GM20431 (cell line): ENCODE data around the gene TMEM131L.
"Not testable (repeated sequence)": the region's sequence is repeated elsewhere in the genome, so short reads cannot be mapped to it uniquely, and the experiment has no call there.

Experiments used
- in situ Hi-C: fragments of 300-500 bp; cut with MseI, MboI; formaldehyde crosslinking; loops from one replicate; pipeline ENCODE4 v1.15.0; 2020; ENCODE audit warnings: low sequenced_read_pairs; ENCODE audit not compliant: unreplicated experiment

Gene TMEM131L

GRCh38 chr4:153466081-153466948 is at the start of gene TMEM131L:
TMEM131L (plus strand) TSS chr4:153466360; CDS start chr4:153466398, 38 bp downstream.
- in situ Hi-C loops, result no loop called here

- in situ Hi-C loops, result not testable (repeated sequence)
These were observed 49.7 kb upstream of the TMEM131L start for GRCh38 chr4:153416456-153416855.

DNA sequence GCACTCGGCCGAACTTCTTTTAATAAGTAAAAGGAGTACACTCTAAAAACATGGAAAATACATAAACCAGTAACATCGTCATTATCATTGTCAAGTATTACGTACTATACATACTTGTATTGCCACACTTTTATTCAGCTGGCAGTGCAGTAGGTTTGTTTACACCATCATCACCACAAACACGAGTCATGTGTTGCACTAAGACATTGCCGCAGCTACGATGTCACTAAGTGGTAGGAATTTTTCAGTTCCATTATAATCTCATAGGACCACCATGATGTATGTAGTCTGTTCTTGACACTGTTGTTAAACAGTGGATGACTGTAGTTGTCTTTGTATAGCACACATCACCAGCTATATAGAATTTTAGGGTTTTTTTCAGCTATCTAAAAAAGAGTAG is 48.0 kb upstream of the TMEM131L start:
- in situ Hi-C loops, result no loop called here

- in situ Hi-C loops, result no loop called here
These were observed 47.6 kb upstream of the TMEM131L start for GRCh38 chr4:153418558-153418957.

DNA sequence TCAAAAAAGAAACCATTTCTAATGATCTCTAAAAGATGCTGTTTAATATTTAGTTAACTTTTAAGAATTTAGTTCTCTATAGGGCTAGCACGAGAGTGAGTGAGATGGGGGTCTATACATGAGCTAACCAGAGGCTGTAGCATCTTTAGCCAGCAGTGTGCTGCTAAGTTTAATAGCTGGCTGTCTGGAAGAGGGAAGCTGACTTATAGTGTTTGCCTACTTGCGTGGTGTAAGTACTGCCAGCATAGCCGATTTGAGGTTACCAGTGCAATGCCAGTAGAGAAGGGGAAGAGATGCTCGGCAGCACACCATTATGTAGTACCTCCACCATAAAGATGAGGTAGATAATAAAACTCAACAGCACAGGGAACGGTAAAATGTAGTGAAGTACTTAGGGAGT is 47.1 kb upstream of the TMEM131L start:
- in situ Hi-C loops, result no loop called here

DNA sequence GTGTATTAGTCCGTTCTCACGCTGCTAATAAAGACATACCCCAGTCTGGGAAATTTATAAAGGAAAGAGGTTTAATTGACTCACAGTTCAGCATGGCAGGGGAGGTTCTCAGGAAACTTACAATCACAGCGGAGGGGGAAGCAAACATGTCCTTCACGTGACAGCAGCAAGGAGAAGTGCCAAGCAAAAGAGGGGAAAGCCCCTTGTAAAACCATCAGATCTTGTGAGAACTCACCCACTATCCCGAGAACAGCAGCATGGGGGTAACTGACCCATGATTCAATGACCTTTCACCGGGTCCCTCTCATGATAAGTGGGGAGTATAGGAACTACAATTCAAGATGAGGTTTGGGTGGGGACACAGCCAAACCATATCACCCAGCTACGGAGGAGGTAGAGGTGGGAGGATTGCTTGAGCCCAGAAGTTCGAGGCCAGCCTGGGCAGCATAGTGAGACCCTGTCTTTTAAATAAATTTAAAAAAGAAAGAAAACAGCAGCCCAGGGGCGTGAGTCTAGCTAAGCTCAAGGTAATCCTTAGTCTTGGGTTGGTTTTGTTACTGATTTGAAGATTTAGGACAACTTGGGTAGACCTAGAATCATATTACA is 46.4 kb upstream of the TMEM131L start:
- in situ Hi-C loops, result no loop called here

GRCh38 chr4:153420361-153420760 is 45.8 kb upstream of the TMEM131L start:
- in situ Hi-C loops, result no loop called here

DNA sequence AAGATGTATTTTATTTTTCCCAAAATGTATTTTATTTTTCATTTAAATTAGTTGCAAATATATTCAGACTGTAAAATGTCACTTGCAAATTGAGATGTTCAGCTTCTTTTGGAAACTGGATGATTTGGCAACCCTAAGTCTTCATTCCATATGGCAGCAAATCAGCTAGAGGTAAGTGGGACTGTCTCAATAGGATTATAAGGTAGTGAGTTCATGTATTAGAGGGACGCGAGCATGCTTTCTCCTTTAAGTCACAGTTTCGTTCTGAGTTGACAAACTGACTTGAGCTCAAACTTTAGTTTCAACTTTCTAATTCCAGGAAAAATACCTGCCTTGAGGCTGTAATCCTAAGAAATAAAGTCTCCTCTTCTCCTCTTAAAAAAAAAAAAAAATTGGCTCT is 44.2 kb upstream of the TMEM131L start:
- in situ Hi-C loops, result no loop called here

DNA sequence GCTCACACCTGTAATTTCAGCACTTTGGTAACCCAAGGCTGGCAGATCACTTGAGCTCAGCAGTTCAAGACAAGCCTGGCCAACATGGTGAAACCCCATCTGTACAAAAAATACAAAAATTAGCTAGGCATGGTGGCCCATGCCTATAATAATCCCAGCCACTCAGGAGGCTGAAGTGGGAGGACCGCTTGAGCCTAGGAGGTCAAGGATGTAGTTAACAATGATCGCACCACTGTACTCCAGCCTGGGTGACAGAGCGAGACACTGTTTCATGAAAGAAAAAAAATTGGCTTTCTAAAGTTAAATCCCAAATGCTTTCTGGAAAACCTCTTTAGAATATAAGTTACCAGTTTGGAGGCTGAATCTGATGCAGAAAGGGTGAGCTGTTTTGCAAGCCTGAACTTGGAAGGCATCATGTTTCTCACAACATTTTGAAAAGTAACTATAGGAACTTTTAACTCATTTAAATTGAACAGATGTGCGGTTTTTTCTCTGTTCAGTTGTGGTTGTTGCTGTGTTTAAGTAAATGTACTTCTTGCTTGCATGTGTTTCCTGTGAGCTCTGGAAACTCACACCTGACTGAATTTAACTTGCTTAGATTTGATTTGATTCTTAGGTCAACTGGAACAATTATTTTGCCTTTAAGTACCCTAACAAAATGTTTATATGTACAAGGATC is 39.8 kb upstream of the TMEM131L start:
- in situ Hi-C loops, result no loop called here

DNA sequence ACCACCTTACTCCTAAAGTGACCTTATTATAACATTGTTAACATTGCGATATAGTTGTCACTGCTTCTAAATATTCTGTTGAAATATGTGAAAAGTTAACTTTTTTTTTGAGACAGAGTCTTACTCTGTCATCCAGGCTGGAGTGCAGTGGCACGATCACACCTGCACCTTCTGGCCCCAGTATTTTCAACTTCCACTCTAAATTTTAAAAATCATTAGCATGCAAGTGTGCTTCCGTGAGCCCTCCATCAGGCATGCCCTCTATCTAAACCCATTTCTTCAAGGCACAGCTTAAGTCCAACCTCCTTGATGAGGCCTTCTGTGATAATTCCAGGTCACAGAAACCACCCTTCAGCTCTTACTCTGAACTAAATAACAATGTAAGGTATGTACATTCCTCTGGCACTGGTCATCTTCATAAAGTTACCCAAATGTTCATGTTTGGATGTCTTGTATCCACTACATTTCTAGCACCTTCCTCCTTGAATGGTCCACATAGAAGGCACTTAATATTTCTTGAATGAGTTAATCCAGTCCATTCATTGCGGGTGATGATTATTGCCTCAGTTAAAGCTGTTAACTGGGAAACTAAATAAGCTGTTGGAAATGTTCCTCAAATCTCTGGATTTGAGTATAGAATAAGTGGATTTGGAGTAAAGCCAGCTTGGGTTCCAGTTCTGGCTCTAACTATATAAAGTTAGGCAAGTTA is 38.6 kb upstream of the TMEM131L start:
- in situ Hi-C loops, result no loop called here

DNA sequence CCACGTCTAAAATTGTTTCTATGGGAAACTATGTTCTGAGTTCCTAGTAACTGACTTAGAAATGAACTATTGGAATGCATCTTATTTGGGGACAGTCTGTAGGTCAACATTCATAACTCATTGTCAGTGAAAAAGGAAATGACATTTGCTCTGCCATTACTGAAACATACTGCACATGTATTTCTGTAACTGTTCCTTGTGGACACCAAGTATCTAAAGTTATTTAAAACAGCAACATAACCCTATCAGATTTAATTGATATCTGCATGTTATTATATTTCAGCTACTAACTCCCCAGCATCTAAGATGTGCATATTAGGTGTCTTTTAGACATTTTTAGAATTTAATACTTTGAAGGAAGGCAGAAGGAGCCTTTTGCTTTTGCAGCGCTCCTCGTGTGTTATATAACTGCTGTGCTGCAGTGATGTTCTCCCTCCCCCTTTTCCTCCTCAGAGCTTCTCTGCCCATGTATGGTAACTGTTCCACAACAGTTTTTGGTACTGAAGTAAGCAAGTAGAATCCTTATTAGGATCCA is 37.2 kb upstream of the TMEM131L start:
- in situ Hi-C loops, result no loop called here

DNA sequence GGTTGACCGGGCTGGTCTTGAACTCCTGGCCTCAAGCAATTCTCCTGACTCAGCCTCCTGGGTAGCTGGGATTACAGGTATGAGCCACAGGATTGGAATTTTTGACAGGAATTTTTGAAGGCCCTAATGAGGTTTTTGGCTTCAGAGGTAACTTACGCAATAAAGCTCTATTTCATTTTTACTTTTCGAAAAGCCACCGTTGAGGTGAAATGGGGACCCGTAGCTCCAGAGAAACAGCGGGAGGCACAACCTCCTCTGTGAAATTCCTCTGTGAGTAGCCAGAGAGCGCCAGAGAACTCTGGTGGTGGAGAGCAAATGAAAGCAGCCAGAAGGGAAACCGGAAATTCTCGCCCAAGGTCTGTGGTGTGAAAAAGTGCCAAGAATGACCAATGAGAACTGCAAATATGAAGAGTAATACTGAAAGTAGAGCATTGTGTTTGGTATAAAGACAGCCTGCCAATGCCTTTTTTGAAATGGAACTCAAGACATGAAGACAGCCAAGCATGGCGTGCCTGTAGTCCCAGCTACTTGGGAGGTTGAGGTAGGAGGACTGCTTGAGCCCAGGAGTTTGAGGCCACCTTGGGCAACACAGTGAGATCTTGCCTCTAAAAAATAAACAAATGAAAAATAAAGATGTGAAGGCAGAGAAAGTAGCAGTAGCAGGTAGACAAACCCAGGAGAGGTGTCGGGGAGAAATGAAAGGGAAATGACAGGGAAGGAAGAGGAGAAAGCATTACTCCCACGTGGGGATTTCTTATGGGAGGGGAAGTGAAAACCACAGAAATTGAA is 33.0 kb upstream of the TMEM131L start:
- in situ Hi-C loops, result no loop called here

DNA sequence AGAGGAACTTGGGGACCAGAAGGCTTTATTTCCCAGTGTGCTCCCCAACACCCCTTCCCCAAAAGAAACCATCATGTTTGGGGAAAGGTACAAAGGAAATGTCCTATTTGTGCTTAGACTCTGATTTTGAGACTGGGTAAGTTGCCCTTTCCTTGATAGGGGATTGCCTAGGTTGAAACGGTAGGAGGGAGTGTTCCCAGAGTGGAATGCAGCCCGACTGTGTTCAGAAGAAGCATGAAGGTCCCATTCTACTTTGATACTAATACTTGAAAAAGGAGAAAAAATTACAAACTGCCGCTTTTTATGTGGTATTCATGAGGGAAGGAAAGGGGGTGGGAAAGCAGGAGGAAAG is 32.4 kb upstream of the TMEM131L start:
- in situ Hi-C loops, result no loop called here

- in situ Hi-C loops, result no loop called here
These were observed 32.0 kb upstream of the TMEM131L start for GRCh38 chr4:153434190-153434589.

DNA sequence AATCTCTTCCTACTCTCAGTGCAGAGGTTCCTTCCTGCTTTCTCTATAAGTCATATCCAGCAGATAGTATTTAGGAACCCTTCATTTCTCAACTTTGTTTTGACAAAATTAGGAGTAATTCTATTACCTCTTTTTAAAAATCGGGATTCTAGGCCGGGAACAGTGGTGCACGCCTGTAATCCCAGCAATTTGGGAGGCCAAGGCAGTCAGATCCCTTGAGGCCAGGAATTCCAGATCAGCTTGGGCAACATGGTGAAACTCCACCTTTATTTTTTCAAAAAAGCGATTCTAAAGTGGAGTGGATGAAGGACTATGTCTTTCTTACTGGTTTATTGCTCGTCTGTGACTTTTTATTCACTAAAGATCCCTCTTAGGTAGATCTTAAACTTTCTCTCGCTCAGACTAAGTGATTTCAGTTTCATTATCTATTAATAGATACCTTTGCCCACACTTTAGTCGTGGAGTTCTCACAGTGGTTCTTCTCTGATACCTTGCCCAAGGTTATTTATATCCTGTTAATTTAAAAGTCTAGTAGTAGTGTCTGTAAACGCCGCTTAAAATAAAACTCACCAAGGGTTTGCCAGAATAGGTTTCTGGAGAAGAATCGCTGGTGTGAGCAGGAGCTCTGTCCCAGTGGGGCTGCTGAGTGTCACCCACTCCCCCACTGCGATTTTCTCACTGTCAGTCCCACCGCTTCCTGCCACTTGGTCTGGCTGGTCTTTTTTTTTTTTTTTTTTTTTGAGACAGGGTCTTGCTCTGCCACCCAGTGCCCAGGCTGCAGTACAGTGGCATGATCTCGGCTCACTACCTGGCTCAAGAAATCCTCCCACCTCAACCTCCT is 27.0 kb upstream of the TMEM131L start:
- in situ Hi-C loops, result no loop called here

DNA sequence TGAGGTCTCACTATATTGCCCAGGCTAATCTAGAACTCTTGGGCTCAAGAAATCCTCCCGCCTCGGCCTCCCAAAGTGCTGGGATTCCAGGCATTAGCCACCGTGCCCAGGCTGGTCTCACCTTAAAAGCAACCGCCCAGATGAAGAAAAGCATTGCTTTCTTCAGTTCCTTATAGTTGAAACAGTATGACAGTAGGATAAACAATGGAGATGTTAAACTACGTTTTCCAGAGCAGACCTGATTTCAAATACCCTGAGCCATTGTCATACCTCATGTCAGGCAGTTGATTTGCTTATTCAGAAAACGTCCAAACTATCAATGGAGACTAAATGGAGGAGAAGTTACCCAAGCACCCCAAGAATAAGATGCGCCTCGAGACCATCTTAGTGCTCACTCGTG is 26.3 kb upstream of the TMEM131L start:
- in situ Hi-C loops, result no loop called here

GRCh38 chr4:153440475-153440874 is 25.7 kb upstream of the TMEM131L start:
- in situ Hi-C loops, result no loop called here

DNA sequence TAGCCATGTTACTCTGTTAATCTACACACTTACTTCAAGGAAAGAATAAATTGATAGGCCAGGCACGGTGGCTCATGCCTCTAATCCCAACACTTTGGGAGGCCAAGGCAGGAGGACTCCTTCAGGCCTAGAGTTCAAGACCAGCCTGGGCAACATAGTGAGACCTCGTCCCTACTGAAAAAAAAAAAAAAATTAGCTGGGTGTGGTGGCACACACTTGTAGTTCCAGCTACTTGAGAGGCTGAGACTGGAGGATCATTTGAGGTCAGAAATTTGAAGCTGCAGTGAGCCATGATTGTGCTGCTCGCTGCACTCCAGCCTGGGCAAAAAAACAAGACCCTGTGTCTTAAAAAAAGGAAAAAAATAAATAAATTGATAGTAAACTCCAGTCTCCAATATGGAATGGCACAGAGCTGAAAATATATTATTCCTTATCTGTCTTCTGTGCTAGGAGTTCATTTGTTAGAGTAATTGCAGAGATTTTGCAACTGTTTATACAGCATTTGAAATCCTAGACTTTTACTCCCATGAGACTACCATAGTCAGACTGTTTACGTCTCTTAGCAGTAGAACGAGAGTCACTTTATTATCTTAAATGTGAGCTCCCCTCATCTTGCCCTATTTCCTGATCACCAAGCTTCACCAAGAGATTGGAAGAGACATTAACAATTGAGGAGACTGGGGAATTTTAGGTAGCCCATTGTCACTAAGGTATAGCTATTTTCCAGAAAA is 18.8 kb upstream of the TMEM131L start:
- in situ Hi-C loops, result no loop called here
